ENCODE results near the gene FLYWCH1.
A peak's percentile ranks its signal among the peaks of the same experiment; 100 is the strongest.

Gene FLYWCH1, protein sequence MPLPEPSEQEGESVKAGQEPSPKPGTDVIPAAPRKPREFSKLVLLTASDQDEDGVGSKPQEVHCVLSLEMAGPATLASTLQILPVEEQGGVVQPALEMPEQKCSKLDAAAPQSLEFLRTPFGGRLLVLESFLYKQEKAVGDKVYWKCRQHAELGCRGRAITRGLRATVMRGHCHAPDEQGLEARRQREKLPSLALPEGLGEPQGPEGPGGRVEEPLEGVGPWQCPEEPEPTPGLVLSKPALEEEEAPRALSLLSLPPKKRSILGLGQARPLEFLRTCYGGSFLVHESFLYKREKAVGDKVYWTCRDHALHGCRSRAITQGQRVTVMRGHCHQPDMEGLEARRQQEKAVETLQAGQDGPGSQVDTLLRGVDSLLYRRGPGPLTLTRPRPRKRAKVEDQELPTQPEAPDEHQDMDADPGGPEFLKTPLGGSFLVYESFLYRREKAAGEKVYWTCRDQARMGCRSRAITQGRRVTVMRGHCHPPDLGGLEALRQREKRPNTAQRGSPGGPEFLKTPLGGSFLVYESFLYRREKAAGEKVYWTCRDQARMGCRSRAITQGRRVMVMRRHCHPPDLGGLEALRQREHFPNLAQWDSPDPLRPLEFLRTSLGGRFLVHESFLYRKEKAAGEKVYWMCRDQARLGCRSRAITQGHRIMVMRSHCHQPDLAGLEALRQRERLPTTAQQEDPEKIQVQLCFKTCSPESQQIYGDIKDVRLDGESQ

GRCh38 chr16:2911638-2912329 lies at the start of gene FLYWCH1:
FLYWCH1 (plus strand) TSS chr16:2911931; CDS start chr16:2929686, 17,755 bp downstream.
- H3K9me3 Mint-ChIP-seq: no peaks in the 10 kb centered on the region
- peaks cover 40% of the 10 kb centered on the region for H3K4me1 Mint-ChIP-seq
- H3K27me3 Mint-ChIP-seq: no peaks in the 10 kb centered on the region
- peak within 1 kb of the TSS; percentile 95 for H3K4me3 Mint-ChIP-seq
- DNase-seq (peak; percentile 98 to 99), ATAC-seq (peak; percentile 96)
- peak within 1 kb of the TSS; percentile 42 to 92 for H3K27ac Mint-ChIP-seq

- no peak for DNase-seq
- peaks cover 0 to 8% of the 10 kb centered on the region in 2 donors for H3K9me3 Mint-ChIP-seq
- ATAC-seq: no peak
- H3K27ac Mint-ChIP-seq: no peak overlapping the region
- no peak overlapping the region for H3K4me3 Mint-ChIP-seq
- peaks cover 9% of the 10 kb centered on the region for H3K4me1 Mint-ChIP-seq
- peaks cover 1% of the 10 kb centered on the region for H3K27me3 Mint-ChIP-seq
Measured at GRCh38 chr16:2865651-2866050, 46.1 kb upstream of the FLYWCH1 start.

DNA sequence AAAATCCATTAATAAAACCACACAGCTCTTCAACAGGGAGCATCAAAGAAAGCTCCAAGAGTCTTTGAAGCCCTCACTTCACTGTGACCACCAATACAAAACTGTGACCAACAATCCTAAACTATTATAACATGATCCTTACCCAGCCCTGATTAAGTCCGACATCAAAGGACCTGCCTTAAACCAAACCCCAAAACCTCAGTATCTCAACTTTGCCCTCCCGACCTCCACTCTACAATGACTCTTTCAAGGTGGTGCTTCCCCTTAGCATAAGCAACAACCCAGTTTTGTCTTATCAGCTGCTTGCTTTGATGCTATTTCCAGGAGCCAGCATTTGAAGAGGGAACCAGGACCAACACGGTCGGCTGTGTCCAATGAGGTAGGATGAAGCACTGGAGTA lies 45.3 kb upstream of the FLYWCH1 start:
- no peak overlapping the region for H3K27ac Mint-ChIP-seq
- ATAC-seq (peak; percentile 24), DNase-seq (no peak)
- H3K4me3 Mint-ChIP-seq: peak overlapping the region; percentile 38 to 65
- H3K9me3 Mint-ChIP-seq: peaks cover 0 to 1% of the 10 kb centered on the region in 2 donors
- H3K27me3 Mint-ChIP-seq: no peaks in the 10 kb centered on the region
- H3K4me1 Mint-ChIP-seq: peaks cover 9% of the 10 kb centered on the region

DNA sequence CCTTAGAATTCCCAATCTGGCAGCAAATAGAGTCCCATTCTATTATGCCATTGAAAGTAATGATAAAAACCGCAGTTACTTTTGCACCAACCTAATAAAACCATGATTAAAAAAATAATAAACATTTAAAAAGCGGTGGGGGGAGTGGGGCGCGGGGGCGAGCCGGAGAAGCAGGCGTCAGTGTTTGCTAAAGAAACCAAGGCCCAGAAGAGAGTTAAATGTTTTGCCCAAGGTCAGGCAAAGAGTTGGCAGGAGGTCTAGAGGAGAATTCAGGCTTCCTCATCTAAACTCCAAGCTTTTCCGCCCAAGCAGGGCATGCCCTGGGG lies 44.1 kb upstream of the FLYWCH1 start:
- ATAC-seq: no peak
- Mint-ChIP-seq H3K27ac (peak overlapping the region; percentile 96 to 98), H3K9me3 (no peaks in the 10 kb centered on the region), H3K4me3 (peak overlapping the region; percentile 94 to 96), H3K27me3 (no peaks in the 10 kb centered on the region), H3K4me1 (peaks cover 9% of the 10 kb centered on the region)
- DNase-seq: no peak

DNA sequence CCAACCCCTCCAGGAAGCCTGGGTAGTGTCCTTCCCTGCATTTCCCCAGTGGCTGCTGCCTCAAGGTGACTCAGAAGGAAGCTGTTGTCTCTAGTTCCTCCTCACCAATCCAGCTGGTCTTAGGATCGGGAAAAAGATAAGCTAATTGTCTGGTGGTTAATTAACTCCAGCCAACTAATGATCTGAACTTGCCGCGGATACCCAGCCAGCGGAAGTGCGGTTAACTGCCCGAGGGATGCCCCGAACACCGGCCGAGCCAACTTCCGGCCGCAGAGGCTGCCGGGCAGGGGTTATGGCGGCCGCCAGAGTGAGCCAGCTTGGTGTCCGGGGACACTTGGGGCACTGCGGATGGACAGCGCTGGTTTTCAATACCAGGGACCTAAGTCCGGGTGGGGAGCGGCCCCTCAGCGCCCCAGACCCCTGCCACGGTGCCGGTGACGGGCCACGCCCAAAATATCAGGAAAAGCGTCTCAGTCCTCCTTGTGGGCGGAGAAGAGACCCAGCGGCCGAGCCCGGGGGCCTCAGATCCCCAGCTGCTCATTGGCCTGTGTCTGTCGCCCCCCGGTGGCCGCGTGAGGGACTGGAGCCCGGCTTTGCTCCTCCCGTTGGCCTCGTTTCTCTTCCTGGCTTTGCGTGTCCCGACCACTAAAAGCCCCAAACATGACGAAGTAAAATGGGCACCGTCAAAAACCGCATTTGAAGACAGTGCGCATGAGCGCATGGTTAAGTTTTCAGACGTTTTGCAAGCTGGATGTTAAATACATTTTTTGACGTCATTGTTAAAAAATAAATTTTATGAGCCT lies 43.5 kb upstream of the FLYWCH1 start:
- ATAC-seq (peak; percentile 97), DNase-seq (peak; percentile 97 to 98)
- H3K4me3 Mint-ChIP-seq: peak overlapping the region; percentile 94 to 96
- no peaks in the 10 kb centered on the region for H3K27me3 Mint-ChIP-seq
- peaks cover 9% of the 10 kb centered on the region for H3K4me1 Mint-ChIP-seq
- H3K27ac Mint-ChIP-seq: peak overlapping the region; percentile 96 to 98
- no peaks in the 10 kb centered on the region for H3K9me3 Mint-ChIP-seq

DNA sequence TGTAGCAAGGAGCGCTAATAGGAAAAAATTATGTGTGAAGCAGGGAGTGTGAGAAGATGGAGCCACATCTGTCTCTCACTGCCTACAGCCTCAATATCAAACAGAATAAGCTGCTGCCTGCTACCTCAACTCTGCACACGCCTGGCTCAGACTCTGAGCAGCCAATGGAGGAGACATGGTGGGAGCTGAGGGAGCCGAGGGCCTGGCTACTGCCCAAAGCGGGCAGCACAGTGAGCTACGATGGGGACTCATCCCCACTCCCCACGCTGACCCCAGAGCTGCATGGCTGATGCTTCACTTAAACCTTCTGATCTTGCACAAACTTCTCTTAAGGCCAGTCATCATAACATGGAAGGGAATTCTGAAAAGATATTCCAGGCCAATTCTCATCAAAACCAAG lies 39.8 kb upstream of the FLYWCH1 start:
- DNase-seq (no peak), ATAC-seq (no peak)
- Mint-ChIP-seq H3K4me1 (no peaks in the 10 kb centered on the region), H3K27me3 (no peaks in the 10 kb centered on the region), H3K27ac (no peak overlapping the region), H3K4me3 (no peak overlapping the region), H3K9me3 (no peaks in the 10 kb centered on the region)

DNA sequence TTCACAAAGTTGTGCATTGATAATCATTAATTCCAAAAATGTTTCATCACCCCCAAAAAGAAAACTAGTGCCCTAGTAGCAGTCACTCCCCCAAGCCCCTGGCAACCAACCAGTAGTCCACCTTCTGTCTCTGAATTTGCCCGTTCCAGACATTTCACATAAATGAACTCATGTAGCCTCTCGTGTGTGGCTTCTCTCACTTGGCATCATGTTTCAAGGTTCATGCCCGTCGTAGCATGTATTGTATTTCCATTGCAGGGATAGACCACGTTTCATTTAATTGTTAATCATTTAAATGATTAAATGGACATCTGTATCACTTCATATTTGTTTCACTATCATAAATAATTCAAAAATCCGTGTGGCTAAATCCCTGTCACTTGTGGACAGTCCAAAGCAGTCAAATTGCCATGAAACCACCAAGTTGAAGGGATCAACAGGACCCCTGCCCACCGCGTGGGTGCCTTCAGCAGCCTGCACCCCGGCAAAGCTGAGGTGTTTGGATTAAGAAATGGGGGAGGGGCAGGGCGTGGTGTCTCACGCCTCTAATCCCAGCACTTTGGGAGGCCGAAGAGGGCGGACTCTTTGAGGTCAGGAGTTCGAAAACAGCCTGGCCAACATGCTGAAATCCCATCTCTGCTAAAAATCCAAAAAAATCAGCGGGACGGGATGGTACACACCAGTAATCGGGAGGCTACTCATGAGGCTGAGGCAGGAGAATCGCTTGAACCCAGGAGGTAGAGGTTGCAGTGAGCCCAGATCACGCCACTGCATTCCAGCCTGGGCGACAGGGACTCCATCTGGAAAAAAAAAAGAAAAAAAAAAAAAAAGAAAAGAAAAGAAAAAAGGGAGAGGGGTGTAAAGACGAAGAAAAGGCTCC lies 37.5 kb upstream of the FLYWCH1 start:
- H3K9me3 Mint-ChIP-seq: no peaks in the 10 kb centered on the region
- no peaks in the 10 kb centered on the region for H3K4me1 Mint-ChIP-seq

DNA sequence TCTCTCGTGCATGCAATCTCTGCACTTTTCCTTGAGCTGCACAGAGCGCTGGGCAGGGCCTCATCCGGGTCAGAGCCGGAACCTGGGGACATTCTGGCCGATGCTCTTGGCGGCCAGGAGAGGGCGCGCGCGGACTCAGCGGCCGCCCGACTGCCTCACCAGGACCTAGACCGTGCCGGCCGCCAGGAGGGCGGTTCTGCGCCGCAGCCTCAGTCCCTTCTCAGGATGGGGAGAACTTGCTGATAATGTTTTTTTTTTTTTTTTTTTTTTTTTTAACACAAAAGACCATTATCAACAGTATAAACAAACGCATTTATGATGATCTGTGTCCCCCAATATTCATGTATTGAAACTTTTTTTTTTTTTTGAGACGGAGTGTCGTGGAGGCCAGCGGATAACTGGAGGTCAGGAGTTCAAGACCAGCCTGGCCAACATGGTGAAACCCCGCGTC lies 36.8 kb upstream of the FLYWCH1 start:
- DNase-seq (peak; percentile 65 to 70), ATAC-seq (peak; percentile 100)
- no peak overlapping the region for H3K27ac Mint-ChIP-seq
- peaks cover 3 to 5% of the 10 kb centered on the region in 2 donors for H3K9me3 Mint-ChIP-seq
- no peaks in the 10 kb centered on the region for H3K27me3 Mint-ChIP-seq
- no peaks in the 10 kb centered on the region for H3K4me1 Mint-ChIP-seq
- H3K4me3 Mint-ChIP-seq: no peak overlapping the region

More for the DNA sequence above, 37.5 kb upstream of the FLYWCH1 start:
- DNase-seq (no peak), ATAC-seq (no peak)
- no peak overlapping the region for H3K4me3 Mint-ChIP-seq
- H3K27ac Mint-ChIP-seq: no peak overlapping the region
- H3K27me3 Mint-ChIP-seq: no peaks in the 10 kb centered on the region

DNA sequence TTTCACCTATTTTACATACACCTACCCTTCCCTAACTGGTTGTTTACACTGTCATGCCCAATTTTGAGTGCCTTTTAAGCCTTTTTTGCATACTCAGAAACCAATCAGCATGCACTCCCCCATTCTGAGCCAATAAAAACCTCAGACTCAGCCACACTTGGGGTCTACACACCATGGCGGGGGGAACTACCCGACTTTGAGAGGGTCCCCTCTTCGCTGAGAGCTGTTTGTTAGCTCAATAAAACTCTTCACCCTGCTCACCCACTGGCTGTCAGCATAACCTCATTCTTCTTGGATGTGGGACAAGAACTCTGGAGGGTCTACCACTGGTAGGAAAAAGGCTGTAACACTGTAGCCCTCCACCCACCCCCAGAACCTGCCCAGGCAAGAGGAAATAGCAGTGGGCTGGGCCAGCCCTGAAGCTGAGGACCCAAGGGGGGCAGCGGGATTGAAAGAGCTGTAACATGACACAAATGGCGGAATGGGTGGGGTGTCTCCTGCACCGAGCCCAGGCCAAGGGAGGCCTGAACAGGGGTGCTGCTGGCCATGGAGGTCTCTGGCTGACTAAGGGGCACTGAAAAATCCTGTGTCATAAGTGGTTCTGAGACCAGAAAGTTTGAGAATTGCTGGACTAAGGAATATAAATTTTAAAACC lies 31.8 kb upstream of the FLYWCH1 start:
- no peak overlapping the region for H3K27ac Mint-ChIP-seq
- no peak for ATAC-seq
- DNase-seq: no peak

DNA sequence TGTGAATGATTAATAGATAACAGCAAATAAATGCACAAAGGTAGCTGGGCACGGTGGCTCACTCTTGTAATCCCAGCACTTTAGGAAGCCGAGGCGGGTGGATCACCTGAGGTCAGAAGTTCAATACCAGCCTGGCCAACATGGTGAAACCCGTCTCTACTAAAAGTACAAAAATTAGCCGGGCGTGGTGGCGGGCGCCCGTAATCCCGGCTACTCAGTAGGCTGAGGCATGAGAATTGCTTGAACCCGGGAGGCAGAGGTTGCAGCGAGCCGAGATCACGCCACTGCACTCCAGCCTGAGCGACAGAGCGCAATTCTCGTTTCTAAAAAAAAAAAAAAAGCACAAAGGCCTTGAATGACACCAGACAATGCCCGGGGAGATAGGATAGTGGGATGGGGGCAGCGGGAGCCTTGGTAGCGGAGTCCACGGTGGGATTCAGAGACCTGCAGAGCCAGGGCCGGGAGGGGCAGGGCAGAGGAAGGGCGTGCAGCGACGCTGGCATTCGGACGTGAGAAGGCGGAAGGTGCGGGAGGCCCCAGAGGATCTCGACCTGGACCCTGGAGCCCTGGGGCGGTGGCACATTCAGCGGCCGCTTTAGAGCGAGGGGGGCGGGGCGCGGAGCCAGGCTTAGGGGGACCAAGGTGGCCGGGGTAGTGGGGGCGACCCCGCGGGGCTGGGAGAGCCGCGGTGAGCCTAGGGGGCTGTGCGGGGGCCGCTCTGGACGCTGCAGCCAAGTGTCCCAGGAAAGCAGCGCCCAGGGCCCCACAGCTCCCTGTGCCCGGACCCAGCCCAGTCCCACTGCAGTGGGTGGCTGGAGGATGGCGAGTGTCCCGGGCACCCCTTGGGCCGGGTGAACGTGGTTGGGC lies 29.7 kb upstream of the FLYWCH1 start:
- H3K9me3 Mint-ChIP-seq: peaks cover 3 to 7% of the 10 kb centered on the region in 2 donors
- H3K27ac Mint-ChIP-seq: peak overlapping the region; percentile 86 to 97
- ATAC-seq: peak; percentile 11
- H3K4me1 Mint-ChIP-seq: peaks cover 9% of the 10 kb centered on the region
- peak overlapping the region; percentile 94 to 96 for H3K4me3 Mint-ChIP-seq
- no peaks in the 10 kb centered on the region for H3K27me3 Mint-ChIP-seq
- DNase-seq: no peak

More for the DNA sequence above, 31.8 kb upstream of the FLYWCH1 start:
- Mint-ChIP-seq H3K27me3 (no peaks in the 10 kb centered on the region), H3K4me1 (peaks cover 9% of the 10 kb centered on the region), H3K9me3 (peaks cover 3 to 7% of the 10 kb centered on the region in 2 donors), H3K4me3 (no peak overlapping the region)

DNA sequence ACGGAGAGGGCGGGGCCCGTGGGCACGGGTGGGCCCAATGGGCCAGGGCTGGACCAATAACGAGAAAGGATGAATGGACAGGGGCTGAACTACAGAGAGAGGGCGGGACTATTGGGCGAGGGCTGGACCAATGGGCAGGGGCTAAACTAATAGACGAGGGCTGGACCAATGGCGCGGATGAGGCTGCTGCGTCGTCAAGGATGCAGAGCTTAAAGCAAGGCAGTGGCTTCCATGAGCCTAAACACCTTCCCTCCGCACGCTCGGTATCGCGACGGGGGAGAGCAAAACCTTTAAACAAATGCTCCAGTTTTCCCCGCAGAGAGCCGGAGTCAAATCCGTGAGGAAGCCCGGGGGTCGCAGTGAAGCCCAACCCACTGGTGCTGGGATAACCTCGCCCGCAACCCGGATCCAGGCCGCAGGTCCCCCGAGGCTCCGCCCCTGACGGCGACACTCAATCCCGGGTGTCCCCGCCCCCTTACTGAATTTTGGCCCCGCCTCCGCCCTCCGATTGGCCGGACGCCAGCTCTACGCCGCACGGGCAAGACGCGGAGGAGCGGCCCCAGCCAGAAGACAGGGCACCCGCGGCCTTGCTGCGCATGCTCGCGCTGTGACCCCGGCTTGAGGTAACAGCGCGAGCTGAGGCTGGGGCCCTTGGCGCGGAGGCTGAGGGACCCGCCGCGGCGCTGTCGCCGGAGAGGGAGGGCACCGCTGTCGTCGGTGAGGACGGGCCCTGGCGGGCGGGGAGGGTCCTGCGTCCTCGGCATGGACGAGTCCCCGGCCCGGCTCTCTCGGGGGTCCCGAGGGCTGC lies 28.9 kb upstream of the FLYWCH1 start, which contains the start of gene FLYWCH2:
Gene FLYWCH2, plus strand, starts transcription at position 566 of the 808 bp plus-strand sequence. CDS start 13,235 bp downstream, outside the sequence.
- peaks cover 3 to 7% of the 10 kb centered on the region in 2 donors for H3K9me3 Mint-ChIP-seq
- H3K4me1 Mint-ChIP-seq: peaks cover 9% of the 10 kb centered on the region
- peak; percentile 96 for ATAC-seq
- DNase-seq: peak; percentile 100
- peak within 1 kb of the TSS; percentile 97 to 98 for H3K27ac Mint-ChIP-seq
- no peaks in the 10 kb centered on the region for H3K27me3 Mint-ChIP-seq
- H3K4me3 Mint-ChIP-seq: peak within 1 kb of the TSS; percentile 94 to 96

- peaks cover 9% of the 10 kb centered on the region for H3K4me1 Mint-ChIP-seq
- peak overlapping the region; percentile 94 to 96 for H3K4me3 Mint-ChIP-seq
- no peak for DNase-seq
- H3K27ac Mint-ChIP-seq: peak overlapping the region; percentile 74 to 90
- H3K27me3 Mint-ChIP-seq: no peaks in the 10 kb centered on the region
- H3K9me3 Mint-ChIP-seq: peaks cover 3 to 7% of the 10 kb centered on the region in 2 donors
- no peak for ATAC-seq
Measured at GRCh38 chr16:2883458-2883908, 28.2 kb upstream of the FLYWCH1 start.

All from stimulated activated naive CD8-positive, alpha-beta T cell treated with anti-CD3 and anti-CD28 coated beads, Interleukin-15, amount 100 ng/mL, for 72 hours (primary cell).